ENCODE measurements around the gene PANX3. TPM values are rescaled to one million over a fixed set of nuclear protein-coding genes. Genes with fewer than 3 reads are reported as not detected.
A peak's percentile ranks its signal among the peaks of the same experiment; 100 is the strongest.

Gene PANX3
- total RNA-seq, 1 experiment from 2014 or later, result not detected

GRCh38 chr11:124643605-124644425 lies 32.6 kb downstream of the PANX3 start:
- Mint-ChIP-seq H3K27me3 (ENCODE audit: low read depth) (peaks cover 2% of the 10 kb centered on the region; the same call in 1 of the 2 replicates), H3K4me3 (no peak overlapping the region; a peak in 1 of 5 replicates), H3K27ac (no peak overlapping the region), H3K36me3 (ENCODE audit: insufficient read depth in 1 of 3, low read depth in 3 of 3) (peaks cover 0 to 16% (median 4%) of the 10 kb centered on the region in 3 experiments; a peak in 3 of 7 replicates), H3K9me3 (peaks cover 0 to 3% of the 10 kb centered on the region in 2 experiments; a peak in 1 of 5 replicates), H3K4me1 (peaks cover 5% of the 10 kb centered on the region in 2 experiments)
- no peak overlapping the region for H3K56ac ChIP-seq (ENCODE audit: insufficient read length, low read depth, low read length)
- no peak overlapping the region for H4K5ac ChIP-seq (ENCODE audit: insufficient read length, low read depth, low read length)
- H3K4ac ChIP-seq (ENCODE audit: low read depth, low read length), result no peak overlapping the region
- no peaks in the 10 kb centered on the region for H3K79me1 ChIP-seq (ENCODE audit: insufficient read depth, low read depth, low read length, poor library complexity, severe bottlenecking)
- peaks cover 3% of the 10 kb centered on the region; the same call in 1 of the 2 replicates for H3K27me3 ChIP-seq (ENCODE audit: insufficient read depth, low read length)
- no CpG with 5 or more reads among the region's 3 CpGs for WGBS (ENCODE audit: extremely low coverage, insufficient read length, low lambda C conversion rate)
- H3K23me2 ChIP-seq (ENCODE audit: insufficient read length, low read depth, low read length, poor library complexity, severe bottlenecking), result no peaks in the 10 kb centered on the region
- H3K18ac ChIP-seq (ENCODE audit: insufficient read length, low read depth, low read length), result no peak overlapping the region
- no peak for TF ChIP-seq CTCF (conservative IDR thresholded peaks at IDR 0.05)
- H4K20me1 ChIP-seq (ENCODE audit: control insufficient read depth, insufficient read depth, insufficient read length), result no peaks in the 10 kb centered on the region
- no peak overlapping the region for H2AK5ac ChIP-seq (ENCODE audit: insufficient read length, low read length)
- H4K91ac ChIP-seq (ENCODE audit: insufficient read length, low read depth, low read length), result no peak overlapping the region
- no peak overlapping the region for H2BK5ac ChIP-seq (ENCODE audit: insufficient read length, low read length)
- peak overlapping the region; percentile 40 for H3K4me2 ChIP-seq (ENCODE audit: insufficient read depth, insufficient read length, low read length)
- H2AFZ ChIP-seq (ENCODE audit: low read length), result no peak overlapping the region
- no peaks in the 10 kb centered on the region for H3K9me3 ChIP-seq (ENCODE audit: control insufficient read depth, low read depth, low read length)
- H3K27ac ChIP-seq (ENCODE audit: insufficient read length, low read depth, low read length), result no peak overlapping the region
- no peak for DNase-seq
- no peak overlapping the region for H2BK15ac ChIP-seq (ENCODE audit: low read depth, low read length)
- no peak overlapping the region for H3K23ac ChIP-seq (ENCODE audit: insufficient read length, low read depth, low read length)
- no peaks in the 10 kb centered on the region for H3K79me2 ChIP-seq (ENCODE audit: insufficient read depth, low read length)
- no peak overlapping the region for H3K14ac ChIP-seq (ENCODE audit: insufficient read depth, low read length)
- H4K8ac ChIP-seq (replicated peaks; ENCODE audit: insufficient read length, low read depth, low read length), result no peak overlapping the region
- no peak overlapping the region for H3K9ac ChIP-seq (ENCODE audit: extremely low read depth, insufficient read length, low read length)
- no peak overlapping the region for H3T11ph ChIP-seq (ENCODE audit: low read length)
- no peaks in the 10 kb centered on the region; the same call in 1 of the 2 replicates for H3K4me1 ChIP-seq (ENCODE audit: insufficient read depth, low read length)
- H2BK20ac ChIP-seq (ENCODE audit: low read depth, low read length, poor library complexity, severe bottlenecking), result no peak overlapping the region
- H2BK120ac ChIP-seq (ENCODE audit: low read depth, low read length, poor library complexity, severe bottlenecking), result no peak overlapping the region
- no peak overlapping the region for H2BK12ac ChIP-seq (ENCODE audit: insufficient read length, low read depth, low read length)
